MM.1S (cell line): ENCODE results near the gene CEACAM18.

ENCODE experiments used
- EZH2 ChIP-seq: fragments of 300-600 bp; sonication (generic); optimal IDR thresholded peaks from 2 replicates; pipeline ENCODE3; 2017; ENCODE audit warnings: low read depth, mild to moderate bottlenecking, antibody characterized with exemption, low read length, mixed read lengths
- TF ChIP-seq, protein P1 (sequence below): fragments of 300-600 bp; sonication (generic); IDR thresholded peaks from 2 replicates; pipeline ENCODE4 v1.5.1; 2016; ENCODE audit warnings: antibody characterized with exemption, low read length, mixed read lengths

DNA sequence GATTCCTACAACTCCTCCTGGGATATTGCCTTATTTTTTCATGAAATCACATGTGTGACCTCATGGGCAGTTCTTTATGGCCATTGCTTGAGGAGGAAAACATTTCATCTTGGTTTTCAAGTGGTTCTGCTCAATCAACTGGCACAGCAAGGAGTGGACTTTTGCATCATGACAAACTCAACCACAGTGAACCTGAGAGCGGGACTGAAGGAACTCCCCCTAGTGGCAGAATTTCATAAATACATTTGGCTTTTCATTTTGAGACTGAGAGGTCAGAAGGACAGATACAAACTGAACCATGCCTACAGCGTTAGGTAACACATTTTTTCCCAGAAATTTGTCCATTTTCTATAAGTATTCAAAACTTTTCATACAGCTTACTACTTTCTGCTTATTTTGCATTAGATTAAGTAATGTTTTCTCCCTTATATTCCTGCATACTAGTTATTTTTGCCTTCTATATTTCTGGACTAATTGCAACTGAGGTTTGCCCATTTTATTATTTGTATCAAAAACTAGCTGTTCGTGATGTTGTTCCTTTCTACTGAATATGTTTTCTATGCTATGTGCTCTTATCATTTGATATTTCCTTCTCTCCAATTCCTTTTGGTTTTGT lies 36.6 kb downstream of the CEACAM18 start:
- TF ChIP-seq, protein P1, sequence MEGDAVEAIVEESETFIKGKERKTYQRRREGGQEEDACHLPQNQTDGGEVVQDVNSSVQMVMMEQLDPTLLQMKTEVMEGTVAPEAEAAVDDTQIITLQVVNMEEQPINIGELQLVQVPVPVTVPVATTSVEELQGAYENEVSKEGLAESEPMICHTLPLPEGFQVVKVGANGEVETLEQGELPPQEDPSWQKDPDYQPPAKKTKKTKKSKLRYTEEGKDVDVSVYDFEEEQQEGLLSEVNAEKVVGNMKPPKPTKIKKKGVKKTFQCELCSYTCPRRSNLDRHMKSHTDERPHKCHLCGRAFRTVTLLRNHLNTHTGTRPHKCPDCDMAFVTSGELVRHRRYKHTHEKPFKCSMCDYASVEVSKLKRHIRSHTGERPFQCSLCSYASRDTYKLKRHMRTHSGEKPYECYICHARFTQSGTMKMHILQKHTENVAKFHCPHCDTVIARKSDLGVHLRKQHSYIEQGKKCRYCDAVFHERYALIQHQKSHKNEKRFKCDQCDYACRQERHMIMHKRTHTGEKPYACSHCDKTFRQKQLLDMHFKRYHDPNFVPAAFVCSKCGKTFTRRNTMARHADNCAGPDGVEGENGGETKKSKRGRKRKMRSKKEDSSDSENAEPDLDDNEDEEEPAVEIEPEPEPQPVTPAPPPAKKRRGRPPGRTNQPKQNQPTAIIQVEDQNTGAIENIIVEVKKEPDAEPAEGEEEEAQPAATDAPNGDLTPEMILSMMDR = peak; percentile 60
- no peak for TF ChIP-seq EZH2
